ENCODE data around the gene IVNS1ABP. TPM values are rescaled to one million over a fixed set of nuclear protein-coding genes. Genes with fewer than 3 reads are reported as not detected.

The IVNS1ABP gene
- total RNA-seq, 1 experiment from 2014 or later: 72.4 TPM

- CTCF ChIA-PET: no interaction called here
These were observed 19.1 kb downstream of the IVNS1ABP start for GRCh38 chr1:185297982-185298381.

GRCh38 chr1:185295091-185295490 is 22.0 kb downstream of the IVNS1ABP start:
- ChIA-PET CTCF (interaction anchor here (0.7 kb wide), 1 partner anchor 109 kb away, joined by 3 read pairs; no protein-coding TSS in a partner anchor), POLR2A (no interaction called here)
- no peaks in the 10 kb centered on the region for H3K9me3 ChIP-seq
- Mint-ChIP-seq H3K36me3 (ENCODE audit: insufficient read depth, unreplicated experiment) (peaks cover 46% of the 10 kb centered on the region), H3K27me3 (ENCODE audit: insufficient read depth, unreplicated experiment) (no peaks in the 10 kb centered on the region), H3K9me3 (ENCODE audit: unreplicated experiment) (no peaks in the 10 kb centered on the region), H3K27ac (ENCODE audit: unreplicated experiment) (no peak overlapping the region), H3K4me1 (ENCODE audit: low read depth, unreplicated experiment) (no peaks in the 10 kb centered on the region), H3K4me3 (ENCODE audit: unreplicated experiment) (no peak overlapping the region)
- H3K36me3 ChIP-seq (ENCODE audit: control insufficient read depth, insufficient read depth, low read length): peaks cover 2% of the 10 kb centered on the region; the same call in 1 of the 2 replicates
- H3K27me3 ChIP-seq (replicated peaks; ENCODE audit: control insufficient read depth, insufficient read depth, low read length): no peaks in the 10 kb centered on the region
- TF ChIP-seq CTCF (IDR thresholded peaks at IDR 0.05; ENCODE audit: insufficient read depth in 1 of 2, low read depth in 1 of 2, low read length in 1 of 2, severe bottlenecking in 1 of 2, unreplicated experiment in 1 of 2): no peak
- DNase-seq: no peak
- H3K4me3 ChIP-seq (ENCODE audit: low read depth, low read length): no peak overlapping the region
- intact Hi-C loops (cut with micrococcal nuclease; ENCODE audit: unreplicated experiment): no loop called here
- no peaks in the 10 kb centered on the region for H3K4me1 ChIP-seq
- BruUV-seq (replicated peaks): no TSS peak

More at GRCh38 chr1:185297982-185298381, 19.1 kb downstream of the IVNS1ABP start:
- Histone ChIP-seq H3K4me1 (no peaks in the 10 kb centered on the region), H3K36me3 (ENCODE audit: control insufficient read depth, insufficient read depth, low read length) (peaks cover 4% of the 10 kb centered on the region), H3K9me3 (no peaks in the 10 kb centered on the region), H3K27me3 (replicated peaks; ENCODE audit: control insufficient read depth, insufficient read depth, low read length) (no peaks in the 10 kb centered on the region), H3K4me3 (ENCODE audit: low read depth, low read length) (no peak overlapping the region)
- no peak for DNase-seq
- H3K36me3 Mint-ChIP-seq (ENCODE audit: insufficient read depth, unreplicated experiment): peaks cover 52% of the 10 kb centered on the region
- no peaks in the 10 kb centered on the region for H3K27me3 Mint-ChIP-seq (ENCODE audit: insufficient read depth, unreplicated experiment)
- no peaks in the 10 kb centered on the region for H3K4me1 Mint-ChIP-seq (ENCODE audit: low read depth, unreplicated experiment)
- BruUV-seq (replicated peaks): no TSS peak
- no peak for TF ChIP-seq CTCF (IDR thresholded peaks at IDR 0.05; ENCODE audit: insufficient read depth in 1 of 2, low read depth in 1 of 2, low read length in 1 of 2, severe bottlenecking in 1 of 2, unreplicated experiment in 1 of 2)
- POLR2A ChIA-PET: no interaction called here
- H3K9me3 Mint-ChIP-seq (ENCODE audit: unreplicated experiment): no peaks in the 10 kb centered on the region
- no peak overlapping the region for H3K4me3 Mint-ChIP-seq (ENCODE audit: unreplicated experiment)
- no peak overlapping the region for H3K27ac Mint-ChIP-seq (ENCODE audit: unreplicated experiment)
- intact Hi-C loops (cut with micrococcal nuclease; ENCODE audit: unreplicated experiment): no loop called here

DNA sequence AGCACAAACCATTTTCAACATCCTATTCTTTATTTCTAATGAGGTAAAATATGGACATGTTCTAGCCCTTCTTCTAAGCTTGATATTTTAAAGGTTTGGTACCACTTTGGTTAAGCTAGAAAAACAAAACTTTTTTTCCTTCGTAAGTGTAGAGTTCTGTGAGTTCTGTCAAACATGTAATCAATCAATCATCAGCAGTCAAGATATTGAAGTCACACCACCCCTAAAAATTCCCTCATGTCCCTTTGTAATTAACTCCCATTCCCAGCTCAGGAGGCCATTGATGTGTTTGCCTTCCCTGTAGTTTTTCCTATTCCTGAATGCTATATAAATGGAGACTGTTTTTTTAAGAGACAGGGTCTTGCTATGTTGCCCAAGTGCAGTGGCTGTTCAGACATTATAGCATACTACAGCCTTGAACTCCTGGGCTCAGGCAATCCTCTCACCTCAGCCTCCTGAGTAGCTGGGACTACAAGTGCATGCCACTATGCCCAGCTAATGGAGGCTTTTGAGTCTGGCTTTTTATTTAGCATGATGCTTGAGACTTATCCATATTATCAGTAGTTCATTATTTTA is 23.0 kb downstream of the IVNS1ABP start:
- Mint-ChIP-seq H3K27me3 (ENCODE audit: insufficient read depth, unreplicated experiment) (no peaks in the 10 kb centered on the region), H3K36me3 (ENCODE audit: insufficient read depth, unreplicated experiment) (peaks cover 37% of the 10 kb centered on the region), H3K27ac (ENCODE audit: unreplicated experiment) (no peak overlapping the region), H3K4me1 (ENCODE audit: low read depth, unreplicated experiment) (no peaks in the 10 kb centered on the region), H3K4me3 (ENCODE audit: unreplicated experiment) (no peak overlapping the region), H3K9me3 (ENCODE audit: unreplicated experiment) (no peaks in the 10 kb centered on the region)
- no peaks in the 10 kb centered on the region for H3K4me1 ChIP-seq
- intact Hi-C loops (cut with micrococcal nuclease; ENCODE audit: unreplicated experiment): no loop called here
- no TSS peak for BruUV-seq (replicated peaks)
- no peak overlapping the region for H3K4me3 ChIP-seq (ENCODE audit: low read depth, low read length)
- no peaks in the 10 kb centered on the region for H3K36me3 ChIP-seq (ENCODE audit: control insufficient read depth, insufficient read depth, low read length)
- CTCF ChIA-PET: interaction anchor here (1.2 kb wide), 1 partner anchor 23 kb away, joined by 3 read pairs; the partner anchor contains the start of gene IVNS1ABP
- POLR2A ChIA-PET: no interaction called here
- H3K9me3 ChIP-seq: no peaks in the 10 kb centered on the region
- H3K27me3 ChIP-seq (replicated peaks; ENCODE audit: control insufficient read depth, insufficient read depth, low read length): no peaks in the 10 kb centered on the region
- DNase-seq: no peak
- no peak for TF ChIP-seq CTCF (IDR thresholded peaks at IDR 0.05; ENCODE audit: insufficient read depth in 1 of 2, low read depth in 1 of 2, low read length in 1 of 2, severe bottlenecking in 1 of 2, unreplicated experiment in 1 of 2)

All from Caco-2 (cell line).